Esophagus squamous epithelium (tissue), 4 donors: Measurements from ENCODE around the gene DCST2.

Source experiments
- POLR2A ChIP-seq, 4 donors: fragments of 450-650 bp; IDR thresholded peaks; one replicate each; pipeline ENCODE4 v1.6.1; 2017; ENCODE audit warnings: antibody characterized with exemption in 4 of 4, mild to moderate bottlenecking in 4 of 4, moderate library complexity in 3 of 4
- TF ChIP-seq, protein P1 (sequence below), 6 experiments: fragments of 450-650 bp in 4 of 6; fragments of 200-600 bp in 2 of 6; sonication (generic) in 2 of 6; IDR thresholded peaks; one replicate each; pipeline ENCODE4 v1.5.1; 2016 to 2019; ENCODE audit warnings: antibody characterized with exemption in 6 of 6, mild to moderate bottlenecking in 4 of 6, moderate library complexity in 4 of 6

DNA sequence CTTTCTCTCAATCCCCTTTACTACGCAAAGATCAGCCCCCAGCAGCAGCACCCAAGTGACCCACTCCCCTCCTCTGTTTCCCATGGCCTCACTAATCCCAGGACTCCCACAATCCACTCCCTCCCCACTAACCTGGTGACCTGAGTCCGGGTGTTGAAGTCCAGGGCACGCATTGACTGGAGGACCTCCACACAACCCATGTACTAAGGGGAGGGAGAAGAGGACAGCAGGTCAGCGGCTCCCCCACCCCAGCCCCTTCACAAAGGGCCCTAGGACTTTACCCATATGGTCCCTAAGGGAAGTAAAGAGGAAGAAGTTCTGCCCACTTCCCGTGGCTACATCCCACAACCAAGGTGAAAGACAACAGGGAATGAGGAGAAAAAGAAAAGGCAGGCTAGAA lies 64.3 kb downstream of the DCST2 start:
- TF ChIP-seq, protein P1, sequence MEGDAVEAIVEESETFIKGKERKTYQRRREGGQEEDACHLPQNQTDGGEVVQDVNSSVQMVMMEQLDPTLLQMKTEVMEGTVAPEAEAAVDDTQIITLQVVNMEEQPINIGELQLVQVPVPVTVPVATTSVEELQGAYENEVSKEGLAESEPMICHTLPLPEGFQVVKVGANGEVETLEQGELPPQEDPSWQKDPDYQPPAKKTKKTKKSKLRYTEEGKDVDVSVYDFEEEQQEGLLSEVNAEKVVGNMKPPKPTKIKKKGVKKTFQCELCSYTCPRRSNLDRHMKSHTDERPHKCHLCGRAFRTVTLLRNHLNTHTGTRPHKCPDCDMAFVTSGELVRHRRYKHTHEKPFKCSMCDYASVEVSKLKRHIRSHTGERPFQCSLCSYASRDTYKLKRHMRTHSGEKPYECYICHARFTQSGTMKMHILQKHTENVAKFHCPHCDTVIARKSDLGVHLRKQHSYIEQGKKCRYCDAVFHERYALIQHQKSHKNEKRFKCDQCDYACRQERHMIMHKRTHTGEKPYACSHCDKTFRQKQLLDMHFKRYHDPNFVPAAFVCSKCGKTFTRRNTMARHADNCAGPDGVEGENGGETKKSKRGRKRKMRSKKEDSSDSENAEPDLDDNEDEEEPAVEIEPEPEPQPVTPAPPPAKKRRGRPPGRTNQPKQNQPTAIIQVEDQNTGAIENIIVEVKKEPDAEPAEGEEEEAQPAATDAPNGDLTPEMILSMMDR (IDR thresholded peaks at IDR 0.05) = no peak
- no peak for TF ChIP-seq POLR2A (IDR thresholded peaks at IDR 0.05)
